Left renal cortex interstitium (tissue), 4 donors: ENCODE results near the gene KCNQ4. TPM values are rescaled to one million over a fixed set of nuclear protein-coding genes. Genes with fewer than 3 reads are reported as not detected.

Experiments
- DNase-seq, 4 donors: peaks; one replicate each; pipeline ENCODE4 v3.0.0-alpha.2; 2013; ENCODE audit warnings: low read depth in 4 of 4, low spot score in 2 of 4, missing footprints in 1 of 4
- polyA plus RNA-seq, 4 donors: library from polyadenylated mRNA; unstranded; fragments of 120-200 nt; gene quantifications; one replicate each; pipeline ENCODE4 v1.2.1, GENCODE V29; 2013; ENCODE audit not compliant: insufficient read length in 4 of 4

The KCNQ4 gene
- 1 to 10 TPM; 1.2 to 3.1 (median 2.0) TPM for polyA plus RNA-seq

- no peak for DNase-seq
Observed at GRCh38 chr1:40783001-40783905, at the start of gene KCNQ4. KCNQ4 (plus strand) TSS chr1:40783787; CDS start chr1:40784094, 307 bp downstream.

GRCh38 chr1:40734882-40735628, 48.5 kb upstream of the KCNQ4 start:
- no peak for DNase-seq

- no peak for DNase-seq
Observed at GRCh38 chr1:40736085-40736531, 47.5 kb upstream of the KCNQ4 start.

- no peak for DNase-seq
Observed at GRCh38 chr1:40738831-40739230, 44.8 kb upstream of the KCNQ4 start.

GRCh38 chr1:40739455-40740008, 44.1 kb upstream of the KCNQ4 start:
- DNase-seq: no peak

GRCh38 chr1:40740039-40740996, 43.3 kb upstream of the KCNQ4 start:
- no peak for DNase-seq

- DNase-seq: no peak
Observed at GRCh38 chr1:40740997-40741736, 42.4 kb upstream of the KCNQ4 start.

- no peak for DNase-seq
Observed at GRCh38 chr1:40742363-40743061, 41.1 kb upstream of the KCNQ4 start.

- DNase-seq: no peak
Observed at GRCh38 chr1:40743452-40743851, 40.1 kb upstream of the KCNQ4 start.

GRCh38 chr1:40743860-40744259, 39.7 kb upstream of the KCNQ4 start:
- DNase-seq: no peak

- DNase-seq: no peak
Observed at GRCh38 chr1:40745176-40745575, 38.4 kb upstream of the KCNQ4 start.

GRCh38 chr1:40746344-40747090, 37.1 kb upstream of the KCNQ4 start:
- DNase-seq: no peak

- DNase-seq: no peak
Observed at GRCh38 chr1:40748841-40749718, 34.5 kb upstream of the KCNQ4 start.

- DNase-seq: no peak
Observed at GRCh38 chr1:40749817-40750216, 33.8 kb upstream of the KCNQ4 start.

- DNase-seq: no peak
Observed at GRCh38 chr1:40750451-40750908, 33.1 kb upstream of the KCNQ4 start.

- DNase-seq: no peak
Observed at GRCh38 chr1:40751802-40752201, 31.8 kb upstream of the KCNQ4 start.
